Stimulated activated naive CD8-positive, alpha-beta T cell treated with anti-CD3 and anti-CD28 coated beads, Interleukin-15, amount 100 ng/mL, for 72 hours (primary cell): ENCODE results near the gene ACAP3.

ENCODE experiments used
- ATAC-seq: fragments of 150-1000 bp; cut with Tn5 transposase; 2 replicates; pipeline ENCODE4 v1.10.0; 2021; ENCODE audit warnings: mild to moderate bottlenecking, moderate library complexity
- DNase-seq, 2 donors: peaks; one replicate each; pipeline ENCODE4 v3.0.0; 2021 to 2022
- H3K27ac Mint-ChIP-seq, 2 donors: one replicate each; pipeline ENCODE4 v1.8.0; 2022; ENCODE audit warnings: mild to moderate bottlenecking in 2 of 2, mixed read lengths in 2 of 2, moderate library complexity in 2 of 2
- H3K27me3 Mint-ChIP-seq: one replicate; pipeline ENCODE4 v1.8.0; 2022; ENCODE audit warnings: mixed read lengths
- H3K4me1 Mint-ChIP-seq: one replicate; pipeline ENCODE4 v1.8.0; 2022; ENCODE audit warnings: mild to moderate bottlenecking, mixed read lengths
- H3K4me3 Mint-ChIP-seq, 2 donors: one replicate each; pipeline ENCODE4 v1.8.0; 2022; ENCODE audit warnings: mild to moderate bottlenecking in 2 of 2, mixed read lengths in 2 of 2, moderate library complexity in 1 of 2
- H3K9me3 Mint-ChIP-seq, 2 donors: one replicate each; pipeline ENCODE4 v1.8.0; 2022; ENCODE audit warnings: mixed read lengths in 2 of 2

ACAP3 gene

DNA sequence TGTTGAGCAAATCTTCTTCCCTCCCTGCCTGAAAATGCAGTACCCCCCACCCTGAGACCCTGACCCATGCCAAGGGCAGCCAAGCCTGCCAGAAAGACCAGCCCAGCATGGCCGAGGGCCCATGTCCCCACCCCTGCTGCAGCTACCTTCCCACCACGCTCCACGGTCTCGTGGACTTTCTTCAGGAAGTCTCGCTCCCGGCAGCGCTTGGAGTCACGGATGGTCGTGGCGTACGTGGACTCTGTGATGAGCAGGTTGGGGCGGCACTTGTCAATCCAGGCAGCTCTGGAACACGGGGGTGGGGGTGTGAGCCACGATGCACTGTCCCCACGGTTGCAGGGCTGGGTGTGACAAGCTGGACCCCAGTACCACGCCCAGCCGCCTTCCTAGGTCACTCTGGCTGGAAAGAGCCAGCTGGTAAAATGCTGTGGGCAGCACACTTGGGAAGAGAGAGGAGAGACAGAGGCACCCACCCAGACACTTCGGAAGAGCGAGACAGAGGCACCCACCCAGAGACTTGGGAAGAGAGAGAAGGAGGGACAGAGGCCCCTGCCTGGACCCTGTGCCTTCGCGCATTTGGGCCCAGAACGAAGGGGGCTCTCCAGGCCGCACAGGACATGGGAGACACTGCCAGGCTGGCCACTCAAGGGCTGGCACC, 7.1 kb upstream of the ACAP3 start:
- Mint-ChIP-seq H3K4me1 (peaks cover 25% of the 10 kb centered on the region), H3K4me3 (no peak overlapping the region), H3K27me3 (no peaks in the 10 kb centered on the region), H3K9me3 (no peaks in the 10 kb centered on the region), H3K27ac (peak overlapping the region; percentile 65 to 93)
- no peak for ATAC-seq
- no peak for DNase-seq

DNA sequence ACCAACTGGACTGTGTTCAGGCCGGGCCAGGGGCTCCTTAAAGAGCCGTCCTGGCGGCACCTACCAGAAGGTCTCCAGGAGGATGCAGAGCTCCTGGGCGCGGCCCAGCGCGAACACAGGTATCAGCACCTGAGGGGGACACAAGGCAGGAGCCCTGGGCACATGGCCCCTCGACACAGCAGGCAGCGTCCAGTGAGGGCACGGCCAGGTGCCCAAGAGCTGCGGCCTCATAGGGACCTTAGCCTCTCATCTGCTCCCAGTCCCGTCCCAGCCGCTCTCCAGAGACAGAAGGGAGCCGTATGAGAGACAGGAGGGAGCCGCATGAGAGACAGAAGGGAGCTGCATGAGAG, 6.5 kb upstream of the ACAP3 start:
- ATAC-seq (no peak), DNase-seq (no peak)
- Mint-ChIP-seq H3K27ac (no peak overlapping the region), H3K27me3 (no peaks in the 10 kb centered on the region), H3K4me1 (peaks cover 25% of the 10 kb centered on the region), H3K9me3 (no peaks in the 10 kb centered on the region), H3K4me3 (no peak overlapping the region)

GRCh38 chr1:1313500-1314236, 5.9 kb upstream of the ACAP3 start:
- no peak for DNase-seq
- ATAC-seq: no peak
- Mint-ChIP-seq H3K4me3 (no peak overlapping the region), H3K27ac (peak overlapping the region in 1 of 2 donors; percentile 76), H3K4me1 (peaks cover 25% of the 10 kb centered on the region), H3K27me3 (no peaks in the 10 kb centered on the region), H3K9me3 (no peaks in the 10 kb centered on the region)

DNA sequence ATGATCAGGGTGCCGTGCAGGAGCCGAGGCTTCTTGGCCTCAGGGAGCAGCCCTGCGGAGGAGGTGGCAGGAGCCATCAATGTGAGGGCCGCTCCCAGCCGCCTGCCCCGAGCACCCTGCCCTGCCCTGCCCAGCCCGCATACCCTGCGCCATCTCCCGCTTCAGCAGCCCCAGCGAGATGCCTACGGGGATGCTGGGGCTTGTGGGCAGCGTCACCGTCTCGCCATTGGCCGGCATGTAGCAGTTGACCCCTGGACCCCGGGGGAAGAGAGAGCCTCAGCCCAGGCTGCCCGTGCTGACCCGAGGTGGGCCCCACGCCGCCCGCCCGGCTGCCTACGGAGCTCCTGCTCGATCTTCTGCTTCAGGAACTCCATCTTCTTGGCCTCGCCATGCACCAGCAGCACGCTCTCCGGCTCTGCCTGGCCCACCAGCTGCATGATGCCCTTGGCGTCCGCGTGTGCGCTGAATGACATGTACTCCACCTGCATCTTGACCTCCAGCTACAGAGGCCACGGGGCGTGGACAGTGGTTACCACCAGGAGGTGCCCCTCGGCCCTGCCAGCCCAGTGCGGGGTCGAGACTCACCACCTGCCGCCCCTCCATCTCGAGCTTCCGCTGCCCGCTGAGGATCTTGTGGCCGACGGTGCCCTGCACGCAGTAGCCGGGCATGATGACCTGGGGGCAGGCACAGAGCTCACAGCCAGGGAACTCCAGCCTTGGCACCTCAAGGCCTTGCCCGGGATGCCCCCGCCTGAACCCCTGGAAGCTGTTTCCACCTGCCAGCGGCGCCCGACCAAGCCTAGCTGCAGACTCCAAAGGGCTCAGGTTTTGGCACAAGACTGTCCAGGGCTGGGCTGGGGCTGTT, 5.0 kb upstream of the ACAP3 start:
- no peak overlapping the region for H3K4me3 Mint-ChIP-seq
- ATAC-seq (no peak), DNase-seq (no peak)
- H3K27ac Mint-ChIP-seq: peak overlapping the region in 1 of 2 donors; percentile 76
- no peaks in the 10 kb centered on the region for H3K9me3 Mint-ChIP-seq
- H3K27me3 Mint-ChIP-seq: no peaks in the 10 kb centered on the region
- H3K4me1 Mint-ChIP-seq: peaks cover 25% of the 10 kb centered on the region

DNA sequence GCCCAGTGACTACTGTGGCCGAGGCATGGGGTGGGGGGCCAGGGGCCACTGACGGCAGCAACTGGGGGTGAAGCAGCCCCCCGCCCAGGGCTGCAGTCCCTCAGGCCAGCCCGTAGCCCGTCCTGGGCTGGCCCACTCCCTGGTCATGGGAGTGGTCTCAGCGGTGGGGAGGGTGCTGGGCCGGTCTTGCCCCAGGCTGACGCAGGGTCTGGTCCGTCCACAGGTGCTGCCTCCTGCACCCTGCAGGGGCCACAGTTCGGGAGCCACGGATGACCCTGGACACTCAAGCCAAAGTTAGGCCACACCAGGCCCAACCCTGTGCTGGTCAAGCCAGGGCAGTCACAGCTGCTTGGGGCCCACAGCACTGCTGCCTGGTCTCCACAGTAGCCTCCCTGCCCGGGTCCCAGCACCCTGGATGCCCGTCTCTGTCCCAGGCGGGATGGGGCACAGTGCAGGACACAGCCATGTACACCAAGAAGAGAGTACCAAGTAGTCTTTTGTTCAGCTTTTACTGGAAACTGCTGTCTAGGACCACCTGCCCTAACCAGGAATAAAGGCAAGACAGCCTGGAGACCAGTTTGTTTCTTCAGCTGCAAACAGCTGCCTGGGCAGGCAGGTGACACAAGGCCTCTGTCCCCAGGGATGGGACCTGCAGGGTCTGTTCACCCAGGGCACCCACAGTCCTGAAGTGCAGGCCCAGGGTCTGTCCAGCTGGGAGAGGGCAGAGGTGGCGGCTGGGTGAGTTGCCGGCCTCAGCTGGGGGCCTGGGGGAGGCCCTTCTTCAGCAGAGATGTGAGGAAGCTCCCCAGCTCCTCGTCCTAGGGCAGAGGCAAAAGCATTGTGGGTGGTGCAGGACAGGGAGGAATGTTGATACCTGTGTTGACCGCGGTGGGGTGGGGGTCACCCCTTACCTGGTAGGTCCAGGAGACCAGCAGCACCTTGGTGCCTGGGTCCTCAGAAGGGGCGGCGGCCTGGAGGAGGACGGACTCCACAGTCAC, 3.7 kb upstream of the ACAP3 start:
- ATAC-seq (no peak), DNase-seq (no peak)
- Mint-ChIP-seq H3K4me3 (no peak overlapping the region), H3K4me1 (peaks cover 35% of the 10 kb centered on the region), H3K27ac (no peak overlapping the region), H3K27me3 (no peaks in the 10 kb centered on the region), H3K9me3 (no peaks in the 10 kb centered on the region)

DNA sequence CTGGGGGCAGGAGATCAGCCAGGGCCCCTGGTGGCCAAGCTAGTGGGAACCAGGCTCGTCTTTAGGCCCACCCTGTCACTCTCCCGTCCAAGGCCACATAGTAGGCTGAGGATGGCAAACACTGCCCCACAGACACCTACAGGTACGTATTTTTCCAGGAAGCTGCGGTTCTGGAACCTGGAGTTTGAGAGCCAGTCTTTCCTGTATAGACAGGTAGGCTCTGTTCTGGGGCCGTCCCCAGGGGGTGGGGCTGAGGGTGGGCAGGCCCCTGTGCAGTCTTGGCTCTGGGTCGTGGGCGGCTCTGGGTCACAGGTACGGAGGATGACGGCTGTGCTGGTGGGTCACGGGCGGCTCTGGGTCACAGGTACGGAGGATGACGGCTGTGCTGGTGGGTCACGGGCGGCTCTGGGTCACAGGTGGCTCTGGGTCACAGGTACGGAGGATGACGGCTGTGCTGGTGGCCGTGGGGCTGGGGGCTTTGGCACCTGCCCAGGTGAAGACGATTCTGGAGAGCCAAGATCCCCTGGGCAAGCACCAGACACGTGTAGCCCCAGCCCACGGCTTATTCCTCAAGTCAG, 2.8 kb upstream of the ACAP3 start:
- no peaks in the 10 kb centered on the region for H3K9me3 Mint-ChIP-seq
- peak overlapping the region in 1 of 2 donors; percentile 42 for H3K27ac Mint-ChIP-seq
- no peaks in the 10 kb centered on the region for H3K27me3 Mint-ChIP-seq
- no peak for DNase-seq
- no peak for ATAC-seq
- peaks cover 43% of the 10 kb centered on the region for H3K4me1 Mint-ChIP-seq
- peak overlapping the region; percentile 9 to 41 for H3K4me3 Mint-ChIP-seq

DNA sequence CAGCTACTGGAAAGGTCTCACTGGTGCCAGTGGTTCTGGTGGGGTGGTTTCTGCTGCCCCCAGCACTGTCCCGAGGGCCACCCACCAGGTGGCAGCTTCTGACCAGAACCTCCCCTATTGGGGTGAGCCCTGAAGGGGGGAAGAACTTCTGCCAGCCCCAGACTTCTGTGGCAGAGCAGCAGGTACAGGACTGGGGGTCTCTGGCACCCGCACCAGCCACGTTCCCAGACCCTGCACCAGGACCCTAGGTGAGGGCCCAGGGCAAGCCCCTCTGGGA, 2.3 kb upstream of the ACAP3 start:
- no peaks in the 10 kb centered on the region for H3K9me3 Mint-ChIP-seq
- DNase-seq: no peak
- ATAC-seq: no peak
- peaks cover 45% of the 10 kb centered on the region for H3K4me1 Mint-ChIP-seq
- H3K4me3 Mint-ChIP-seq: peak overlapping the region; percentile 80 to 86
- H3K27ac Mint-ChIP-seq: peak overlapping the region in 1 of 2 donors; percentile 85
- no peaks in the 10 kb centered on the region for H3K27me3 Mint-ChIP-seq

GRCh38 chr1:1309251-1310108, 1.8 kb upstream of the ACAP3 start:
- Mint-ChIP-seq H3K27ac (peak overlapping the region in 1 of 2 donors; percentile 85), H3K4me1 (peaks cover 47% of the 10 kb centered on the region), H3K4me3 (peak overlapping the region; percentile 80 to 86), H3K9me3 (no peaks in the 10 kb centered on the region), H3K27me3 (no peaks in the 10 kb centered on the region)
- ATAC-seq (no peak), DNase-seq (no peak)

DNA sequence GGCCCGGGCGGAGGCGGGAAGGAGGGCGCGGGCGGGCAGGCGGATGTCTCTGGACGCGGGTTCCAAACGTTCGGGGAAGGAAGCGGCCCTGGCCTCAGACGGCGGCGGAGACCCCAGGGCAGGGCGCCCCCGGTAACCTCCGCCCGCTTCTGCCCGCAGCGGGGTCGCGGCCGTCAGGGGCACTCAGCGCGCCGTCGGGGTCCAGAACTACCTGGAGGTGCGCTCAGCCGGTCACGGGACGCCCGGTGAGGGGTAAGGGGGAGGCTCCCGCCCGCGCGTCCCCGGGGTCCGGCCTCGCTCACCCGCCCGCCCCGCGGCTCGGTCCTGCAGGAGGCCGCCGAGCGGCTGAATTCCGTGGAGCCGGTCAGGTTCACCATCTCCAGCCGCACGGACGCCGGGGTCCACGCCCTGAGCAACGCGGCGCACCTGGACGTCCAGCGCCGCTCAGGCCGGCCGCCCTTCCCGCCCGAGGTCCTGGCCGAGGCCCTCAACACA, 1.1 kb upstream of the ACAP3 start:
- Mint-ChIP-seq H3K4me1 (peaks cover 48% of the 10 kb centered on the region), H3K27ac (peak overlapping the region in 1 of 2 donors; percentile 95), H3K27me3 (no peaks in the 10 kb centered on the region), H3K9me3 (no peaks in the 10 kb centered on the region), H3K4me3 (peak overlapping the region; percentile 86 to 87)
- no peak for ATAC-seq
- no peak for DNase-seq

GRCh38 chr1:1307261-1307922, 338 bp downstream of the ACAP3 start:
- Mint-ChIP-seq H3K4me3 (peak overlapping the region; percentile 86 to 91), H3K27ac (peak overlapping the region in 1 of 2 donors; percentile 12), H3K27me3 (no peaks in the 10 kb centered on the region), H3K4me1 (peaks cover 48% of the 10 kb centered on the region), H3K9me3 (no peaks in the 10 kb centered on the region)
- DNase-seq: no peak
- no peak for ATAC-seq

DNA sequence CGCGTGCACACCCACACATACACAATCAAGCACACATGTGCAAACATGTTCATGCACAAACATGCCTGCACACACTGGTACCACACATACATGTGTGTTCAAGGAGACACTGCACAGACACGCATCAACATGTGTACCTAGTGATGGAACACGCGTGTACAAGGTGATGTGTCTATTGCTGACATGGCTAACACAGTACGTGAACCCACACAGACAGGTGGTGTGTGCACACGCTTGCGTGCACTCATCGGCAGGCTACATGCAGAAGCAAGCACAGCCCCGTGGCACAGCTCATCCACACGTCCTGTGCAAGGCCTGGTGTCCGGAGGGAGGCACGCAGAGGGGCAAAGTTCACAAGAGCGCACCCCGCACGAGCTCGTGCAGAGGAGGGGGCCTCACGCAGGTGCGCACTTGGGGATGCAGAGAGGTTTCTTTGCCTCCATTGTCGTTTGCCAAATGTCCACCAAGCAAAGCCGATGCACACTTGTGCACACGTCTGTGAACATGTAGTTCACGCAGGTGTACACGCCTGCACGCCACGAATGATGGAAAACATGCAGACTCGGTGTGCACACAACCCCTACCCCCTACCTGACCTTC, 969 bp downstream of the ACAP3 start:
- ATAC-seq (no peak), DNase-seq (no peak)
- H3K27ac Mint-ChIP-seq: peak overlapping the region in 1 of 2 donors; percentile 67
- H3K4me1 Mint-ChIP-seq: peaks cover 48% of the 10 kb centered on the region
- peak overlapping the region; percentile 86 to 91 for H3K4me3 Mint-ChIP-seq
- no peaks in the 10 kb centered on the region for H3K27me3 Mint-ChIP-seq
- no peaks in the 10 kb centered on the region for H3K9me3 Mint-ChIP-seq

DNA sequence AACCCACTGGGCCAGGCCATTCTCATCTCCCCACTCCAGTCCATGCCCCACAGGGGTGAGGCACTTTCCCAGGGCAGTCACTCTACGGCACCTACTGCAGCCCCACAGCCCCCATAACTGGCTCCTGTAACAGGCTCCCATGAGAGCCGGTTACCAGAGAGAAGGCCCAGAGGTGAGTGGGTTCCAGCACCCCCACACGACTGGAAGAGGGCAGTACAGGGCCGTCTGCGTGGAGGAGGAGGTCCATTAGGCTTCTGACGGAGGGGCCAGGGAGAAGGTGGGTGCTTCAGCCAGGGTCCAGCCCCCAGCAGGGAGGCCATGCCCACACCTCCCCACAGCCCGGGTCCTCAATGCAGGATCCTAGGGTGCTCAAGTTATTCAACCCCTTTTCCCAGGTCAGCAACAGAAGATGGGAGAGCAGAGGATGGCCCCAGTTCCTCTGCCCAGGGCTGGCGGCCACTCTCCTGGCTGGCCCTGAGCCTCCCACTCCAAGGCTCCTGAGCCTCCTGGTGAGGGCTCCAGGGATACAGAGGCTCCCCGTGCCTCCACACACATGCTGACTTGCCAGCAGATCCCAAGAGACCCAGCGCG, 1.6 kb downstream of the ACAP3 start:
- Mint-ChIP-seq H3K27me3 (no peaks in the 10 kb centered on the region), H3K4me1 (peaks cover 48% of the 10 kb centered on the region), H3K4me3 (peak overlapping the region; percentile 86 to 91), H3K27ac (peak overlapping the region; percentile 92), H3K9me3 (no peaks in the 10 kb centered on the region)
- ATAC-seq (no peak), DNase-seq (peak in 1 of 2 donors; percentile 53)
